HG03457 (cell line): ENCODE data around the gene NPPA.

Source experiments
- ATAC-seq: cut with Tn5 transposase; IDR thresholded peaks from one replicate; pipeline ENCODE4 v1.9.1; 2021; ENCODE audit warnings: moderate number of reproducible peaks; ENCODE audit not compliant: unreplicated experiment

The NPPA gene

GRCh38 chr1:11874624-11875023 lies 27.0 kb upstream of the NPPA start:
- ATAC-seq: no peak

GRCh38 chr1:11874258-11874562 lies 26.6 kb upstream of the NPPA start:
- ATAC-seq: no peak

GRCh38 chr1:11873395-11874257 lies 26.0 kb upstream of the NPPA start:
- no peak for ATAC-seq

GRCh38 chr1:11872545-11872944 lies 25.0 kb upstream of the NPPA start:
- ATAC-seq: no peak

- ATAC-seq: no peak
Measured at GRCh38 chr1:11869650-11870207, 22.1 kb upstream of the NPPA start.

GRCh38 chr1:11869104-11869503 lies 21.5 kb upstream of the NPPA start:
- ATAC-seq: no peak

GRCh38 chr1:11868331-11868980 lies 20.9 kb upstream of the NPPA start:
- no peak for ATAC-seq

- ATAC-seq: no peak
Measured at GRCh38 chr1:11862890-11863289, 15.3 kb upstream of the NPPA start.

- ATAC-seq: no peak
Measured at GRCh38 chr1:11860587-11860986, 13.0 kb upstream of the NPPA start.

GRCh38 chr1:11860083-11860482 lies 12.5 kb upstream of the NPPA start:
- no peak for ATAC-seq

- no peak for ATAC-seq
Measured at GRCh38 chr1:11858968-11859871, 11.6 kb upstream of the NPPA start.

GRCh38 chr1:11858613-11858967 lies 11.0 kb upstream of the NPPA start, which contains the start of gene NPPB:
TSS of gene NPPB (minus strand) at chr1:11858945. CDS start at chr1:11858833, 112 bp downstream.
- ATAC-seq: no peak

- ATAC-seq: no peak
Measured at GRCh38 chr1:11858158-11858557, 10.6 kb upstream of the NPPA start.

- ATAC-seq: no peak
Measured at GRCh38 chr1:11857164-11857851, 9.7 kb upstream of the NPPA start.

GRCh38 chr1:11856698-11857097 lies 9.1 kb upstream of the NPPA start:
- ATAC-seq: no peak

- no peak for ATAC-seq
Measured at GRCh38 chr1:11855430-11855829, 7.8 kb upstream of the NPPA start.

GRCh38 chr1:11854519-11854918 lies 6.9 kb upstream of the NPPA start:
- no peak for ATAC-seq

GRCh38 chr1:11851180-11851579 lies 3.6 kb upstream of the NPPA start:
- no peak for ATAC-seq

GRCh38 chr1:11850156-11850555 lies 2.6 kb upstream of the NPPA start:
- ATAC-seq: no peak

GRCh38 chr1:11848373-11848700 lies 754 bp upstream of the NPPA start:
- ATAC-seq: no peak
